ENCODE results near the gene ERC2. TPM values are rescaled to one million over a fixed set of nuclear protein-coding genes. Genes with fewer than 3 reads are reported as not detected.

Gene ERC2
- total and polyA plus RNA-seq, 2 of the 8 experiments (the other 6 are each of a cell fraction or from before 2014, with no cell fraction given): 16.4 to 22.8 TPM

- peak; percentile 61 to 85 for DNase-seq (ENCODE audit: low read depth in 1 of 2, low spot score in 2 of 2)
- TF ChIP-seq CTBP2 (IDR thresholded peaks at IDR 0.05; ENCODE audit: borderline replicate concordance, insufficient read depth, insufficient read length, low read length) (peak; percentile 86), SIRT6 (IDR thresholded peaks at IDR 0.05; ENCODE audit: low read length) (peak; percentile 42), SP1 (IDR thresholded peaks at IDR 0.05; ENCODE audit: low read depth, low read length) (peak; percentile 47; the same call in 1 of the 2 replicates), NANOG (IDR thresholded peaks at IDR 0.05; ENCODE audit: insufficient read depth, low read depth, low read length, poor library complexity, severe bottlenecking) (peak; percentile 49), RBBP5 (IDR thresholded peaks at IDR 0.05; ENCODE audit: borderline replicate concordance, low read depth, low read length) (no peak), JUND (IDR thresholded peaks at IDR 0.05; ENCODE audit: low read length) (peak; percentile 24; the same call in 1 of the 2 replicates), USF2 (IDR thresholded peaks at IDR 0.05; ENCODE audit: low read length) (no peak), POU5F1 (IDR thresholded peaks at IDR 0.05; ENCODE audit: low read depth, low read length) (peak; percentile 84), HDAC2 (IDR thresholded peaks at IDR 0.05; ENCODE audit: borderline replicate concordance in 1 of 2, low read depth in 2 of 2, low read length in 2 of 2) (0 out of 4 replicates have a peak, but pooled peaks have one; percentile 61 to 68), RAD21 (IDR thresholded peaks at IDR 0.05 in 1 of 2, conservative IDR thresholded peaks at IDR 0.05 in 1 of 2; ENCODE audit: low read depth in 2 of 2, low read length in 2 of 2) (0 out of 4 replicates have a peak, but pooled peaks of 1 of the 2 experiments have one; percentile 5)
These were observed 352.6 kb downstream of the ERC2 start for GRCh38 chr3:56115698-56116097.

More at GRCh38 chr3:56115698-56116097, 352.6 kb downstream of the ERC2 start:
- Histone ChIP-seq H4K91ac (replicated peaks; ENCODE audit: insufficient read length, low read length) (no peak overlapping the region), H4K20me1 (replicated peaks in 1 of 2; ENCODE audit: control insufficient read depth in 1 of 2, insufficient read depth in 2 of 2, low read length in 2 of 2) (no peaks in the 10 kb centered on the region), H3K23ac (ENCODE audit: insufficient read length) (no peak overlapping the region), H3K9me3 (ENCODE audit: insufficient read depth in 2 of 2, low read depth in 1 of 2, low read length in 1 of 2) (no peaks in the 10 kb centered on the region), H2BK15ac (ENCODE audit: low read length) (no peak overlapping the region), H3K27ac (ENCODE audit: low read depth, low read length) (no peak overlapping the region), H3K4ac (replicated peaks; ENCODE audit: insufficient read length, low read depth, low read length) (no peak overlapping the region), H2AK5ac (ENCODE audit: low read depth, low read length) (no peak overlapping the region), H4K8ac (ENCODE audit: extremely low read depth, insufficient read depth, low read length) (no peak overlapping the region), H2AFZ (ENCODE audit: low read length) (no peak overlapping the region), H3K23me2 (ENCODE audit: low read depth, low read length) (no peaks in the 10 kb centered on the region), H3K79me2 (ENCODE audit: control insufficient read depth in 1 of 2, insufficient read depth in 2 of 2, low read length in 2 of 2) (no peaks in the 10 kb centered on the region), H3K4me1 (replicated peaks in 1 of 4; ENCODE audit: control insufficient read depth in 3 of 4, insufficient read depth in 4 of 4, low read length in 3 of 4) (peaks cover 5 to 34% (median 22%) of the 10 kb centered on the region in 4 experiments), H2BK20ac (ENCODE audit: low read length) (peak overlapping the region; percentile 92), H3K18ac (ENCODE audit: extremely low read depth, low read length) (peak overlapping the region; percentile 64; the same call in 1 of the 2 replicates), H3K9ac (replicated peaks in 1 of 4; ENCODE audit: extremely low read depth in 1 of 4, low read depth in 3 of 4, low read length in 3 of 4) (no peak overlapping the region), H4K5ac (ENCODE audit: insufficient read length, low read depth, low read length) (no peak overlapping the region), H3K27me3 (replicated peaks in 1 of 4; ENCODE audit: control insufficient read depth in 3 of 4, extremely low read depth in 1 of 4, insufficient read depth in 3 of 4, low read length in 3 of 4) (no peaks in the 10 kb centered on the region), H3K4me3 (ENCODE audit: extremely low read depth in 1 of 4, insufficient read depth in 2 of 4, low read depth in 3 of 4, low read length in 4 of 4) (peak overlapping the region in 1 of 4 experiments; percentile 5; a peak in 1 of 8 replicates), H3K79me1 (ENCODE audit: low read depth, low read length) (no peaks in the 10 kb centered on the region), H3K14ac (ENCODE audit: insufficient read length) (no peak overlapping the region), H3K36me3 (ENCODE audit: control insufficient read depth in 2 of 4, insufficient read depth in 4 of 4, low read length in 3 of 4) (no peaks in the 10 kb centered on the region), H2BK120ac (replicated peaks; ENCODE audit: low read depth, low read length) (no peak overlapping the region), H3K56ac (replicated peaks; ENCODE audit: insufficient read length, low read depth, low read length) (no peak overlapping the region), H2BK5ac (ENCODE audit: low read depth, low read length) (0 out of 2 replicates have a peak overlapping the region, but pooled peaks have one; percentile 27), H3K4me2 (ENCODE audit: insufficient read depth in 1 of 2, low read depth in 2 of 2, low read length in 2 of 2) (peak overlapping the region in 1 of 2 experiments; percentile 46; a peak in 2 of 4 replicates), H2BK12ac (ENCODE audit: low read depth, low read length) (peak overlapping the region; percentile 32; the same call in 1 of the 2 replicates)
- peak; percentile 95 for FAIRE-seq
- POLR2A ChIA-PET (ENCODE audit: partially characterized antibody): interaction anchor here (1.0 to 1.6 kb wide), 3 partner anchors 9 to 136 kb away, joined by 3 to 4 read pairs (median 3); no protein-coding TSS in a partner anchor
- 34% methylated on average over 2 of the region's 2 CpGs; no CpG with 5 or more reads in 1 of the 2 experiments for WGBS, 2 experiments (ENCODE audit: extremely low coverage in 1 of 2, insufficient coverage in 1 of 2, insufficient read length in 1 of 2, insufficient replicate concordance in 2 of 2, low coverage in 1 of 2, low lambda C conversion rate in 2 of 2, missing lambda C conversion rate in 1 of 2)
- CTCF ChIA-PET (ENCODE audit: partially characterized antibody): no interaction called here

Measured in H1 (cell line).